NB4 (cell line): ENCODE measurements around the gene EHMT1.

Experiments used
- MAX ChIP-seq: IDR thresholded peaks from 2 replicates; pipeline ENCODE4 v1.6.1; 2011; ENCODE audit warnings: low read depth, low read length
- POLR2A ChIP-seq: IDR thresholded peaks from 2 replicates; pipeline ENCODE4 v1.6.1; 2011; ENCODE audit warnings: mild to moderate bottlenecking; ENCODE audit not compliant: insufficient read length; ENCODE audit errors: extremely low read depth
- TF ChIP-seq, protein P1 (sequence below): IDR thresholded peaks from one replicate; pipeline ENCODE4 v1.5.1; 2012; ENCODE audit warnings: low read depth, low read length

DNA sequence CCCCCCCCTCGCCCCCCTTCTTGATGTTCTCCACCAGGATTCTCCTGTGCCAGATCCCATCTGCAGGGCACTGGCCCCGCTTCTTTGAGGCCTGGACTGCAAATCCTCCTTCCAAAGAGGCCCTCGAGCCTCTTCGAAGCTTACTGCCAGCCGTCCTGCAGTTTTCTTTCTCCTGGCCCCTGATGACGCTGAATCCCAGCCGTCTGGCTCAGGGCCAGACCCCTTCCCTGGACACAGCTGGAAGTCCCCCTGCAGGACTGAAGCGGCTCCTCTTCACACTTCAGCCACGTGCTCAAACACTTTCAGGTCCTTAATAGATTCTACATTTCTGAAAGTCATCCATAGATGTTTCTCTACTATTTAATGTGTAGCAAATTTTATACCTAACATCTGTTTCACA is 121.5 kb downstream of the EHMT1 start:
- TF ChIP-seq POLR2A (no peak), MAX (no peak)
- TF ChIP-seq, protein P1, sequence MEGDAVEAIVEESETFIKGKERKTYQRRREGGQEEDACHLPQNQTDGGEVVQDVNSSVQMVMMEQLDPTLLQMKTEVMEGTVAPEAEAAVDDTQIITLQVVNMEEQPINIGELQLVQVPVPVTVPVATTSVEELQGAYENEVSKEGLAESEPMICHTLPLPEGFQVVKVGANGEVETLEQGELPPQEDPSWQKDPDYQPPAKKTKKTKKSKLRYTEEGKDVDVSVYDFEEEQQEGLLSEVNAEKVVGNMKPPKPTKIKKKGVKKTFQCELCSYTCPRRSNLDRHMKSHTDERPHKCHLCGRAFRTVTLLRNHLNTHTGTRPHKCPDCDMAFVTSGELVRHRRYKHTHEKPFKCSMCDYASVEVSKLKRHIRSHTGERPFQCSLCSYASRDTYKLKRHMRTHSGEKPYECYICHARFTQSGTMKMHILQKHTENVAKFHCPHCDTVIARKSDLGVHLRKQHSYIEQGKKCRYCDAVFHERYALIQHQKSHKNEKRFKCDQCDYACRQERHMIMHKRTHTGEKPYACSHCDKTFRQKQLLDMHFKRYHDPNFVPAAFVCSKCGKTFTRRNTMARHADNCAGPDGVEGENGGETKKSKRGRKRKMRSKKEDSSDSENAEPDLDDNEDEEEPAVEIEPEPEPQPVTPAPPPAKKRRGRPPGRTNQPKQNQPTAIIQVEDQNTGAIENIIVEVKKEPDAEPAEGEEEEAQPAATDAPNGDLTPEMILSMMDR: no peak
